MM.1S (cell line): Measurements from ENCODE around the gene IL10.

ENCODE experiments used
- DNase-seq: peaks from one replicate; pipeline ENCODE4 v3.0.0-alpha.2; 2015
- H2AFZ ChIP-seq: fragments of 300-600 bp; sonication (generic); 2 replicates; pipeline ENCODE4 v1.6.0; 2016; ENCODE audit warnings: antibody characterized with exemption, low read length
- H3F3A ChIP-seq: fragments of 300-600 bp; sonication (generic); 2 replicates; pipeline ENCODE4 v1.6.1; 2016; ENCODE audit warnings: mild to moderate bottlenecking, antibody characterized with exemption, low read length, moderate library complexity, mixed read lengths; ENCODE audit not compliant: insufficient read depth
- H3K27ac ChIP-seq: fragments of 300-600 bp; sonication (generic); 2 replicates; pipeline ENCODE4 v1.5.1; 2016; ENCODE audit warnings: mild to moderate bottlenecking, low read length
- H3K27me3 ChIP-seq: fragments of 300-600 bp; sonication (generic); replicated peaks from 2 replicates; pipeline ENCODE4 v1.6.0; 2016; ENCODE audit warnings: low read length; ENCODE audit not compliant: insufficient read depth
- H3K36me3 ChIP-seq: fragments of 300-600 bp; sonication (generic); replicated peaks from 2 replicates; pipeline ENCODE4 v1.6.1; 2016; ENCODE audit warnings: mild to moderate bottlenecking, low read length, mixed read lengths; ENCODE audit not compliant: insufficient read depth
- H3K4me1 ChIP-seq: fragments of 300-600 bp; sonication (generic); 2 replicates; pipeline ENCODE4 v1.6.1; 2016; ENCODE audit warnings: low read length, mixed read lengths
- H3K4me2 ChIP-seq: fragments of 300-600 bp; sonication (generic); 2 replicates; pipeline ENCODE4 v1.6.0; 2016; ENCODE audit warnings: low read depth, low read length
- H3K4me3 ChIP-seq: fragments of 300-600 bp; sonication (generic); 2 replicates; pipeline ENCODE4 v1.5.1; 2016; ENCODE audit warnings: low read length, mixed read lengths
- H3K79me2 ChIP-seq: fragments of 300-600 bp; sonication (generic); 2 replicates; pipeline ENCODE4 v1.6.1; 2016; ENCODE audit warnings: mixed run types, low read length, mixed read lengths
- H3K9ac ChIP-seq: fragments of 300-600 bp; sonication (generic); 2 replicates; pipeline ENCODE4 v1.6.1; 2016; ENCODE audit warnings: low read length, mixed read lengths
- H3K9me2 ChIP-seq: fragments of 300-600 bp; sonication (generic); replicated peaks from 2 replicates; pipeline ENCODE4 v1.6.1; 2016; ENCODE audit warnings: mild to moderate bottlenecking, low read length, mixed read lengths; ENCODE audit not compliant: insufficient read depth
- H3K9me3 ChIP-seq: fragments of 300-600 bp; sonication (generic); replicated peaks from 2 replicates; pipeline ENCODE4 v1.6.1; 2016; ENCODE audit warnings: mild to moderate bottlenecking, low read length, mixed read lengths; ENCODE audit not compliant: insufficient read depth
- H4K20me1 ChIP-seq: fragments of 300-600 bp; sonication (generic); 2 replicates; pipeline ENCODE4 v1.6.1; 2016; ENCODE audit warnings: mild to moderate bottlenecking, low read length, moderate library complexity, mixed read lengths; ENCODE audit not compliant: insufficient read depth
- EZH2 ChIP-seq: fragments of 300-600 bp; sonication (generic); optimal IDR thresholded peaks from 2 replicates; pipeline ENCODE3; 2017; ENCODE audit warnings: low read depth, mild to moderate bottlenecking, antibody characterized with exemption, low read length, mixed read lengths
- EZH2phosphoT487 ChIP-seq: fragments of 300-600 bp; sonication (generic); IDR thresholded peaks from 2 replicates; pipeline ENCODE4 v1.6.1; 2018; ENCODE audit warnings: antibody characterized with exemption, low read length
- TF ChIP-seq, protein P1 (sequence below): fragments of 300-600 bp; sonication (generic); IDR thresholded peaks from 2 replicates; pipeline ENCODE4 v1.5.1; 2016; ENCODE audit warnings: antibody characterized with exemption, low read length, mixed read lengths

Gene IL10

DNA sequence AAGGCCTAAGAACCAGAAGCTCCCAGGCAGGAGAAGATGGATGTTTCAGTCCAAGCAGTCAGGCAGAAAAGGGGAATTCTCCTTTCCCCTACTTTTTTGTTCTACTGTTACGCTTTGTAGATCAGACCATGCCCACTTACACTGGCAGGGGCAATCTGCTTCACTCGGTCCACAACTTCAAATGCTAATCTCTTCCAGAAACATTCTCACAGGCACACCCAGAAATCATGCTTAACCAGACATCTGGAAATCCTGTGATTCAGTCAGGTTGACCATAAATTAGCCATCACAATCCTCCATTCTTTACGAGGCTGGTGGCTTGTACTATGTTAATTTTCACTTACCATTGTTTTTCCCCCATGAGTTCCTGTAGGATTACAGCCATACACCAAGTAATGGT lies 23.8 kb upstream of the IL10 start:
- H3F3A ChIP-seq = 0 out of 2 replicates have a peak, but pooled peaks cover 3% of the 10 kb centered on the region
- H3K4me1 ChIP-seq = peaks cover 31% of the 10 kb centered on the region
- no peaks in the 10 kb centered on the region for H4K20me1 ChIP-seq
- TF ChIP-seq EZH2phosphoT487 (no peak), EZH2 (no peak)
- TF ChIP-seq, protein P1, sequence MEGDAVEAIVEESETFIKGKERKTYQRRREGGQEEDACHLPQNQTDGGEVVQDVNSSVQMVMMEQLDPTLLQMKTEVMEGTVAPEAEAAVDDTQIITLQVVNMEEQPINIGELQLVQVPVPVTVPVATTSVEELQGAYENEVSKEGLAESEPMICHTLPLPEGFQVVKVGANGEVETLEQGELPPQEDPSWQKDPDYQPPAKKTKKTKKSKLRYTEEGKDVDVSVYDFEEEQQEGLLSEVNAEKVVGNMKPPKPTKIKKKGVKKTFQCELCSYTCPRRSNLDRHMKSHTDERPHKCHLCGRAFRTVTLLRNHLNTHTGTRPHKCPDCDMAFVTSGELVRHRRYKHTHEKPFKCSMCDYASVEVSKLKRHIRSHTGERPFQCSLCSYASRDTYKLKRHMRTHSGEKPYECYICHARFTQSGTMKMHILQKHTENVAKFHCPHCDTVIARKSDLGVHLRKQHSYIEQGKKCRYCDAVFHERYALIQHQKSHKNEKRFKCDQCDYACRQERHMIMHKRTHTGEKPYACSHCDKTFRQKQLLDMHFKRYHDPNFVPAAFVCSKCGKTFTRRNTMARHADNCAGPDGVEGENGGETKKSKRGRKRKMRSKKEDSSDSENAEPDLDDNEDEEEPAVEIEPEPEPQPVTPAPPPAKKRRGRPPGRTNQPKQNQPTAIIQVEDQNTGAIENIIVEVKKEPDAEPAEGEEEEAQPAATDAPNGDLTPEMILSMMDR = no peak
- H3K9me3 ChIP-seq = no peaks in the 10 kb centered on the region
- H3K9me2 ChIP-seq = no peaks in the 10 kb centered on the region
- H3K27ac ChIP-seq = no peak overlapping the region
- no peaks in the 10 kb centered on the region for H3K27me3 ChIP-seq
- H3K9ac ChIP-seq = no peak overlapping the region
- no peaks in the 10 kb centered on the region for H3K79me2 ChIP-seq
- H3K4me2 ChIP-seq = no peak overlapping the region
- H2AFZ ChIP-seq = no peak overlapping the region
- no peaks in the 10 kb centered on the region for H3K36me3 ChIP-seq
- H3K4me3 ChIP-seq = no peak overlapping the region
- no peak for DNase-seq

DNA sequence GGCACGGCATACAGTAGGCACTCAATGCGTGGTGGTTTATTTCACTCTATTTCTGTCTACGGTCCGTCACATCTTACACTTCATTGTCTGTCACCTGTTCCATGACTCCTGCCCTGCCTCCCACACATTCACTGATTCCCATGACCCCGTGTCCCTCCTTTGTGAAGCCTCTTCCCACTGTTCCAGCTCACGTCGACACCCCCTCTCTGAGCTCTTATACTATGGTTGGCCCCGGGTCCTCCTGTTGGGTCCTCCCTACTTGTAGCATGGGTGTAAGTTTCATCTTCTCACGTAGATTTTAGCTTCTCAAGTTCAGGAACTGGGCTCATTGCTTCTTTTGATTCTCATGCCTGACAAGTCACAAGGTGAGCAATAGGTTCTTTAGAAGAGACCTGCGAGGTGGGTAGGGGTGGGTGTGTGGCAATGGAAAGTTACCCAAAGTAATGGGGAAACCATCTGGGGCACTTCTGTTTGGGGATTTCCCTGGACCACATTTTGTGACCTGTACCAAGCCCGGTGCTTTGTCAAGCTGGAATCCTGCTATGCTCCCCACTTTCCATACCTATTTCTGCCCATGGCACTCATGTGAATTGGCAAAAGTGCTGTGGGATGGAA lies 22.1 kb upstream of the IL10 start:
- Histone ChIP-seq H3K4me1 (peaks cover 37% of the 10 kb centered on the region), H3K27ac (no peak overlapping the region), H3K4me2 (no peak overlapping the region), H3K9me3 (no peaks in the 10 kb centered on the region), H3K27me3 (no peaks in the 10 kb centered on the region), H3K79me2 (no peaks in the 10 kb centered on the region), H3K9ac (no peak overlapping the region), H2AFZ (no peak overlapping the region), H3F3A (0 out of 2 replicates have a peak, but pooled peaks cover 3% of the 10 kb centered on the region), H3K4me3 (no peak overlapping the region), H4K20me1 (no peaks in the 10 kb centered on the region), H3K36me3 (no peaks in the 10 kb centered on the region), H3K9me2 (no peaks in the 10 kb centered on the region)
- no peak for TF ChIP-seq EZH2
- TF ChIP-seq, protein P1 = no peak
- TF ChIP-seq EZH2phosphoT487 = no peak
- DNase-seq = peak; percentile 33

DNA sequence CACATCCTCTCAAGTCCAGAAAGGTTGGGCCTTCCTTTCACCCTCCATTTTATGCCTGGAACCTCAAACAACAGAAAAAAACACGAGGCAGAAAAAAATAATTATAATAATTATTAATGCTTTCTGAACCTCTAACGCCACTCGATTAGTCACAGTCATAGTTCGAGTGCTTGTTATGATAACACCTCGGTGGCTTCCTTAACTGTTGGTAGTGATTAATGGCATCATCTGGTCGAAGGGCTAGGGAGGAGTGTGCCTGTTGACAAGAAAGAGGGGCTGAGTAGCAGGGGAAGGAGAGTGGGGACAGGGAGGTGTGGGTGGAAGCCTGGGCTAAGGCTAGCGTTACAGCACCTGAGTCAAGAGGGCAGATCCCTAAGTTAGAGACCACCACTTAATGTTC lies 21.3 kb upstream of the IL10 start:
- H3K4me1 ChIP-seq = peaks cover 37% of the 10 kb centered on the region
- H3K9me3 ChIP-seq = no peaks in the 10 kb centered on the region
- H3F3A ChIP-seq = 0 out of 2 replicates have a peak, but pooled peaks cover 3% of the 10 kb centered on the region
- H3K79me2 ChIP-seq = no peaks in the 10 kb centered on the region
- H3K27ac ChIP-seq = no peak overlapping the region
- no peak for DNase-seq
- H4K20me1 ChIP-seq = no peaks in the 10 kb centered on the region
- TF ChIP-seq EZH2phosphoT487 (no peak), EZH2 (no peak)
- TF ChIP-seq, protein P1 = no peak
- no peak overlapping the region for H2AFZ ChIP-seq
- no peaks in the 10 kb centered on the region for H3K27me3 ChIP-seq
- H3K9ac ChIP-seq = no peak overlapping the region
- no peak overlapping the region for H3K4me2 ChIP-seq
- no peak overlapping the region for H3K4me3 ChIP-seq
- no peaks in the 10 kb centered on the region for H3K9me2 ChIP-seq
- H3K36me3 ChIP-seq = no peaks in the 10 kb centered on the region
